GM19452 (cell line): ENCODE results near the gene PTPN12.
"Not testable (repeated sequence)": the region's sequence is repeated elsewhere in the genome, so short reads cannot be mapped to it uniquely, and the experiment has no call there.

ENCODE experiments used
- ATAC-seq: cut with Tn5 transposase; IDR thresholded peaks from one replicate; pipeline ENCODE4 v1.9.1; 2021; ENCODE audit not compliant: unreplicated experiment

Gene PTPN12

DNA sequence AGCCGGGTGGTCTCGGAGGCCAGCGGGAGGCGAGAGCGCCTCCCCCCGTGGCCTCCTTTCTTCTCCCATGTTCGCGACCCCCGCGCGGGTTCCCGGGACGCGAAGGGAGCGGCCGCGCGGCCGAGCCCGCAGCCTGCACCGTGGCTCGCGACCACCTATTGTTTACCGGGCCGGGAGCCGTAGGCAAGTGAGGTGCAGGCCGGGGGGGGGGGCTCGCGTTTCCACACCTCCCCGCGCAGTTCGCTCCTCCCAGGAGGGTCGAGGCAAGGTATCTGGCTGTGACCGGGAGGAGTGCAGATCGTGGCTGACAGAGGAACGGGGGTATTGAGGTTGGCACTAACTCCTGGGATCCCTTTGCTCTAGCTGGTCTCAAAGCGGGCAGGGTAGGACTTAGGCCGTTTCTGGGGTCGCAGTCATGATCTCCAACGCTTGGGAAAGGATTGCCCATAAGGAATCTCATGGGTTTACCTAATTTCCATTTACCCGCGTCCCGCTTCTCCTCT, 734 bp downstream of the PTPN12 start:
- no peak for ATAC-seq

DNA sequence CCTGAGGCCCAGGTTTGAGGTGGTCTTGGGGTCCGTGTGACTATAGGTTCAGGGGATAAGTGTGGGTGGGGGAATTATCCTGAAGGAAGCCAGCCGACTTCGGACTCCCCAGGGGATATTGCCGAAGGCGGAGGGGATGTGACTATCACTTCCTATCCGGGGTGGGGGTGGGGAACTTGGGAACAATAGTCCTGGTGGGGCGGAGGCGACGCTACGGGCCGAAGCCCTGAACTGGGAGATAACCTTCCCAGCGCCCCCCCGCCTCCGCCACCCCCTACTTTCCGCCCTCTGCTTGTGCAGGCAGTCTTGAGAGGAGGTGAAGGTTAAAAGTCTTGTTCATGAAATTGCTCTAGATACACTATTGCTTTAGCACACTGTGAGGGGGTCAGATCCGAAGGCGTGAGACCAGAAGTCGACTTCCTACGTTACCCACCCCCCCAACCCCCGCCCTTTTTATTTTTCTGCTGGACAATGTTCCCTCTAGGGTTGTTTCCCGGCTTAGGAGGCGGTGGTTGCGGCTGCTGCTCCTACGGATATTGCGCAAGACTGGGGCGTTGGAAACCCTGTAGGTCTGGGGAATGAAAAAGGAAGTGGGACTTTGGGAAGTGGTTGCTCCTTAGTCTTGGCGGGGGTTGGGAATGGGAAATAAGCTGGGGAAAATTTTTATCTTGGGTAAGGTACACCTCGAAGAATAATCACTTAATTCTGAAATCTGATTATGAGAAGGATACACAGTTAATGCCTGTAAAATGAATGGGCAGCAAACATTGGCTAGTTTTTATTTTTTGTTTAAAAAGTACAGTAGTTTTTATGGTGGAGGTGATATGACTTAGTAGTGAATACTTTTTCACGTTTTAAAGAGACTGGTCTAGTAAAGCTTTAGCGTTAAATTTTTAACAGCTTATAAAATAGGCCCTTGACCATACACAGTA, 1.5 kb downstream of the PTPN12 start:
- no peak for ATAC-seq

DNA sequence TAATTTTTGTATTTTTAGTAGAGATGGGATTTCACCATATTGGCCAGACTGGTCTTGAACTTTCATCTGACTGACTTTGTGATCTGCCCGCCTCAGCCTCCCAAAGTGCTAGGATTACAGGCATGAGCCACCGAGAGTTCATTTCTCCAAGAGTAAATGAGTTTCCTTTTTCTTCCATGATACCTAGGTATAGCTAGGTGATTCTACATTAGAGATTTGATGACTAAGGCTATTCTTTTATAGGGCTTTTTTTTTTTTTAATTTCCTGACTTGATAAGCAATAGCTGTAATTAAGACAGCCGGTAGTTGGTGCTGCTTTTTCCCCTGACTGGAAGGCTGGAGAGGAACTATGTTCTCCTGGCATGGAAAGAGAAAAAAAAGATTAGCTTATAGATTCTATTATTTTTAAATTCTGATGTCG, 3.3 kb downstream of the PTPN12 start:
- no peak for ATAC-seq

DNA sequence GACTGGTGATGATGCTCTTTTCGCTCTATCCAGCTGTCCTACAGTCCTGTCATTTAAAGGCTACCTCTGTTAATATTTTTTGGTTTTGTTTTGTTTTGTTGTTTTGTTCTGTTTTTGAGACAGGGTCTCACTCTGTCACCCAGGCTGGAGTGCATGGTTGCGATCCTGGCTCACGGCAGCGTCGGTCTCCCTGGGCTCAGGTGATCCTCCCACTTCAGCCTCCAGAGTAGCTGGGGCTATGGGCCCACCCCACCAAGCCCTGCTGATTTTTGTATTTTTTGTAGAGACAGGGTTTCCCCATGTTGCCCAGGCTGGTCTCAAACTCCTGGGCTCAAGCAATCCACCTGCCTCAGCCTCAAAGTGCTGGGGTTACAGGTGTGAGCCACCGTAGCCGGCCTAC, 3.9 kb downstream of the PTPN12 start:
- ATAC-seq, result not testable (repeated sequence)

DNA sequence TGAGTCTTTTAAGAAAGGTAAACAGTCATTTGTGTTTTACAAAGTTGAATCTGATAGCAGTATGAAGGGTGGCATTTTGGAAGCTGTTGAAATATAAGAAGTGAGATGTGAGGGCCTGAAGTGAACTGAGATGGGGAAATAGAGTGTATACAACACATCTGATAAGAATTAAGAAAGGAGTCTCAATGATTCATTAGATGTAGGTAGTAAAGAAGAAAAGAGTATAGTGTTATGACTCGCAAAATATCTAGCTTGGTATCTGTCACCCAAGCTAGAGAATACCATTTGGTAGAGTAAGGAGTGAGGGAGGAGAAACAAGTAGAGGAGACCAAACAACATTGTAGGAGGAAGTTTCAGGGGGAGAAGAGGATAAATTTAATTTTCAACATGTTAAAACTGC, 5.3 kb downstream of the PTPN12 start:
- ATAC-seq, result no peak

DNA sequence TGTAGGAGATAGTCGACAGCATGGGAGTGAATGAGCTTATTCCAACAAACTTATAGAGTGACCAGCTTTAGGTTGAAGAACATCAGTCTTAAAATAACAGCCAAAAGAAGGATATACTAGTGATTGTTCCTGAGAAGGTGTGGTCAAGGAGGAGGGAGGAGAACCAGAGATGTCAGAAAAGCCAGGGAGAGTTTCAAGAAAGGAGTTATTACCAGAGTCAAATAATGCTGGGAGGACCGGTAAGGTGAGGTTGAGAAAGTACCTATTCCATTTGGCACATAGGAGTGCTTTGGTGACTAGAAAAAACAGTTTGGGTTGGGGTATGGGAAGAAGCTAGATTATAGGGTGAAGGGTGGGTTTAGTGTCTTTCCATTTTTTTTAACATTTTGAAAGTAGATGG, 5.8 kb downstream of the PTPN12 start:
- ATAC-seq, result no peak

DNA sequence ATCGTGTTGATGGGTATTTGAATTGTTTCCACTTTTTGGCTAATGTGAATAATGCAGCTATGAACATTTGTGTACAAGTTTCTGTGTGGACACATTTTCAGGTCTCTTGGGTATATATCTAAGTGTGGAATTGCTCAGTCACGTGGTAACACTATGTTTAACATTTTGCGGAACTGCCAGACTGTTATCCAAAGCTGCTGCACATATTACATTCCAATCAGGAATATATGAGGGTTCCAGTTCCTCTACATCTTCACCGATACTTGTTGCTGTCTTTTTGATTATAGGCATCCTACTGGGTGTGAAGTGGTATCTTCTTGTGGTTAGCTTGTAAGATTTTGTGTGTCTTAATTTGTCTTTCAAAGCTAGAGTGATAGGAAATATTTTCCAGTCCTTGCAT, 6.8 kb downstream of the PTPN12 start:
- no peak for ATAC-seq

DNA sequence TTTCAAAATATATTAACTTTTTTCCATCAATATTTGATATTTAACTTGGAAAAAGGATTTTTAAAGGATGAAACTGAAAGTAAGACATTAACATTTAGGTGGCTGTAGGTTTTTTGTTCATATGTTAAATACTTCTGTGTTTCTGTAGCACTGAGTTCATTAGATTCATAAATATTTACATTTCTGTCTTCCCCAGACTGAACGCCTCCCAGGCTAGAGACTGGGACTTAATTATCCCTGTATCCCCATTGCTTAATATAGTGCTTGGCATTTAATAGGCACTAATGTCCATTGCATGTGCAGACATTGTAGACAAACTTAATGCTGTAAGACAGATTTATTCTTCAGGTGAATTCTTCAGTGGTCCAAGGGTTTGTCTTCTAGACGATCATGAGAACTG, 7.4 kb downstream of the PTPN12 start:
- no peak for ATAC-seq

DNA sequence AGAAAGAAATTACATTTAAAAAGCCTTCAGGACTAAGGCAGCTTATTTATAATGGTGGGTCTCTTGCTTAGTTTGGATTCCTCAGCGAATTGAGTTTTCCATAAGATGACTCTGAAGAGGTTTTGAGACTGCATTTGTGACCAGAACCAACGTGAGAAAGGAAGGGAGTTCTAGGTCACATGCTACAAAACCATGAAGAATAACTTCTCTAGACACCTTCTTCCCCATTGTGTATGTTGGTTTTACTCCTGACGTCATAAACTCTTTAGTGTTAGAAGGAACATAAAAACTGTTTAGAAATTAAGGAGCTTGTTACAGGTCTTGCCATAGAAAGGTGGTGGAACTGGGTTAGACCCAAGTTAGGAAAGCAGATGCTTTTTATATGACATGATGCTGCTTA, 11.1 kb downstream of the PTPN12 start:
- ATAC-seq, result no peak

DNA sequence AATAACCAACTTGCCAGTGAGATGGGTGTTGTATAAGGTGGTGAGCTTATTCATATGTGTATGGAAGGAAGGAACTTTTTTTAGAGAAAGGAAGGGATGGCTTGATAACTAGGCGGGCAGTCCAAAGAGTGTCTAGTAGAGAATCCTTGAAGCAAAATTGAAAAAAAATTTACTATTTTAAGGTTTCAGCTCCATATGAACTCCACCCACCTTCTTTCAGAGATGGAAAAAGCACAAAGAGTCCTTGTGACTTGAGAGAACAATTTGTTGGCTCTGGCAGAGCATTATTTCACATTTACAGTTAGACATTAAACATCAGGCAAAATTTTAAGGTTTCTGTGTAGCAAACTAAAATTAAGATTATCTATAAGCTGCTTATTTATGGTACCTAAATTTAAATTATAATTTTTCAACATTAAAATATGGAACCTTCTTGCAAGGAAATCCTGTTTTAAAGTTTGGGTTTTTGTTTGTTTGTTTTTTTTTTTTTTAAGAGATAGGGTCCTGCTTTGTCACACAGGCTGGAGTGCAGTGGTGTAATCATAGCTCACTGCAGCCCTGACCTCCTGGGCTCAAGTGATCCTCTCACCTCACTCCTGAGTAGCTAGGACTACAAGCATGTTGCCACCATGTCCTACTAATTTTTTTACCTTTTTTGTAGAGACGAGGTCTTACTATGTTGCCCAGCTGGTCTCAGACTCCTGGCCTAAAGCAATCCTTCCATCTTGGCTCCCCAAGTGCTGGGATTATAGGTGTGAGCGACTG, 12.2 kb downstream of the PTPN12 start:
- no peak for ATAC-seq

DNA sequence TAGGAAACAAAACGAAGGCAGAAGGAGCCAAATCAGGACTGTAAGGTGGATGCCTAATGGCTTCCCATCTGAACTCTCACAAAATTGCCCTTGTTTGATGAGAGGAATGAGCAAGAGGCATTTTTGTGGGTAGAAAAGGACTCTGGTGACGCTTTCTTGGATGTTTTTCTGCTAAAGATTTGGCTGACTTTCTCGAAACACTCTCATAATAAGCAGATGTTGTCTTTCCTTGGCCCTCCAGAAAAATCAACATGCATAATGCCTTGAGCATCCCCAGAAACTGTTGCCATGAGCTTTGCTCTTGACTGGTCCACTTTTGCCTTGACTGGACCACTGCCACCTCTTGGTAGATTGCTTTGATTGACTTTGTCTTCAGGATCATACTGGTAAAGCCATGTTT, 13.5 kb downstream of the PTPN12 start:
- ATAC-seq, result no peak

DNA sequence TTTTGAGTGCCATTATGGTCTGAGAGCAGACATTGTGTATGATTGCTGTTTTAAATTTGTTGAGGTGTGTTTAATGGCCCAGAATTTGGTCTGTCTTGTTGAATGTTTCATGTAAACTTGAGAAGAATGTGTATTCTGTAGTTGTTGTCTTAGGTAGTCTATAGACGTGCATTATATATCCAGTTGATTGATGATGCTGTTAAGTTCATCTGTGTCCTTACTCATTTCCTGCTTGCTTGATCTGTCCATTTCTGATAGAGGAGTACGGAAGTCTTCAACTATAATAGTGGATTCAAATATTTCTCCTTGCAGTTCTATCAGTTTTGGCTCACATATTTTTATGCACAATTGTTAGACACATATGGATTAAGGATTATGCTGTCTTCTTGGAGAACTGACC, 16.0 kb downstream of the PTPN12 start:
- ATAC-seq, result no peak

DNA sequence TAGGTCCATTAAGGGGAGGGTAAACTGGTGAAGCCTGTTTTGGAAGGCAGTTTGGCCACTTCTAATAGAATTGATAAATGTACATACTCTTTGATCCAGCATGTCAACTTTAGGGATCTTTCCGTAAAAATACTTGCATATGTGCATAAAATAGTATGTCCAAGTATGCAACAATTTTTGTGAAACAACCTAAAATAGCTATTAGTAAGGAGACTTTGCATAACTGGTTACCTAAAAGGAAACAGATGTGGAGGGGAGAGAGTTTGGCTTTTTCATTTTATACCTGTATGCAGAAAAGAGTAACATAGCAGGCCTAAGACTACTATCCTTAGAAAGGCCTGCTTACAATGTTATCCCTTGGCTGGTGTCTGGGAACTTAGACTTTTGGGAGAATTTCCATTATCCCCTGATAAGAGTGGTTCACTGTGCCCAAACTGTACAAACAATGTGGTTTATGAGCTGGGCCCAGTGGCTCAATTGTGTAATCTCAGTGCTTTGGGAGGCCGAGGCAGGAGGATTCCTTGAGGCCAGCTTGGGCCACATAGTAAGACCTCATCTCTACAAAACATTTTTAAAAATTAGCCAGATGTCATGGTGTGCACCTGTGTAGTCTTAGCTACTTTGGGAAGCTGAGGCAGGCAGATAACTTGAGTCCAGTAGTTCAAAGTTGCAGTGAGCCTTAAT, 21.3 kb downstream of the PTPN12 start:
- ATAC-seq, result no peak

DNA sequence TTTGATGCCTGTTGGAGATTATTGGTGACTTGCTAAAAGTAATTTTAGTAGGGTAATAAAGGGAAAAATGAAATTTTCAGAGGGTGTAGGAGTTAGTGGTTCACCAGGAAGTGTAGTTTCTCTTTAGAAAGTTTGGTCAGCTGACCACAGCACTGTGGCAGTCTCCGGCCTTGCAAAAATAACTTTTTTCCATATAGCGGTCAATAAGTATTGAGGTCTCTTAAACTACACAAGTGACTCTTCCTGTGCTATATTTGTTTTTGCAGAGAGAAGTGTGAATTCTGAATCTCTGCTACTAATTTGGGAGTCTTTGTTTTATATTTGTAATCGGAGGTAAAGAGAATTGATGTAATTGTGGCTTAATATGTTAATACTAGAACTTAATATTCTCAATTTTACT, 24.3 kb downstream of the PTPN12 start:
- ATAC-seq, result peak; percentile 81

DNA sequence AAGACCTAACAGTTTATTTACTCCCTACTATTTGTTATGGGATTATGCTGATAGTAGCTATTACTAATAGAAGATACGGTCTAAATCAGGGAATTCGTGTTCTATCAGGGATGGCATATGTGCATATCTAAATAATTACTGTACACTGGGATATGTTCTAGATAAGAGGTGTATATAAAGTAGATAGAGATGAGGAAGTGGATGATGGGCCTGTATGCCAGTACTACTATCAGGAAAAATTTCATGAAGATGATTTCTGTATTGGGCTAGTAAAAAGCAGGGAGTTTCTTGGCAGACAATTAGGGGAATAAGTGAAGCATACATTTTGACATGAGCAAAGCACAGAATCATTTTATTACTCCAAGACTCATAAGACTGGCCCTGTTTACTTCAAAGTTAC, 26.2 kb downstream of the PTPN12 start:
- ATAC-seq, result no peak

DNA sequence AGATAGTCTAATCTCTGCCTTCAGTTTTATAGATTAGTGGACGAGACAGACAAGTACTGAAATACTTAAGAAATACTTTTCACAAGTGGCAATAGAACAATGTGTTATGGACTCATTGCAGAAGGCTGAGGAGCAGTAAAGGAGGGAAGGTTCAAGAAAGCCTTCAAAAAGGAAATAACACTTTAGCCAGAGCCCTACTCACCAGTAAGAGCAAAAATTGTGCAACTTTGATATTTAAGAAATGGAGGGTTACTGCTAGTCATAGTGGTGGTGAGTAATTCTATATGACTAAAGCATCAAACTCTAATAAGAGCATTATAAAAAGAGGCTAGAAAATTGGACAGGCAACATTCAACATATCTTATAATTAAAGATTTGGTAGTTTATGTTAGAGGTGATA, 28.8 kb downstream of the PTPN12 start:
- no peak for ATAC-seq

DNA sequence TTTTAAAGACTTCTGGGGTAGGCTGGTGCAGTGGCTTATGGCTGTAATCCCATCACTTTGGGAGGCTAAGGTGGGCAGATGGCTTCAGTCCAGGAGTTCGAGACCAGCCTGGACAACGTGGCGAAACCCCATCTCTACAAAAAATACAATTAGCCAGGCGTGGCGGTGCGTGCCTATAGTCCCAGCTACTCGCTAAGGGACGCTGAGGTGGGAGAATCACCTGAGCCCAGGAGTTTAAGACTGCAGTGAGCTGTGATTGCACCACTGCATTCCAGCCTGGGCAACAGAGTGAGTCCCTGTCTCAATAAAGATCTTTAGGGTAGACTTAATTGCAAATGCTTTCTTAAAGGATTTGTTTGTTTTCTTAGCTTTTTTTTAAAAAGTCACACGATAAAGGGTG, 29.3 kb downstream of the PTPN12 start:
- ATAC-seq, result no peak

DNA sequence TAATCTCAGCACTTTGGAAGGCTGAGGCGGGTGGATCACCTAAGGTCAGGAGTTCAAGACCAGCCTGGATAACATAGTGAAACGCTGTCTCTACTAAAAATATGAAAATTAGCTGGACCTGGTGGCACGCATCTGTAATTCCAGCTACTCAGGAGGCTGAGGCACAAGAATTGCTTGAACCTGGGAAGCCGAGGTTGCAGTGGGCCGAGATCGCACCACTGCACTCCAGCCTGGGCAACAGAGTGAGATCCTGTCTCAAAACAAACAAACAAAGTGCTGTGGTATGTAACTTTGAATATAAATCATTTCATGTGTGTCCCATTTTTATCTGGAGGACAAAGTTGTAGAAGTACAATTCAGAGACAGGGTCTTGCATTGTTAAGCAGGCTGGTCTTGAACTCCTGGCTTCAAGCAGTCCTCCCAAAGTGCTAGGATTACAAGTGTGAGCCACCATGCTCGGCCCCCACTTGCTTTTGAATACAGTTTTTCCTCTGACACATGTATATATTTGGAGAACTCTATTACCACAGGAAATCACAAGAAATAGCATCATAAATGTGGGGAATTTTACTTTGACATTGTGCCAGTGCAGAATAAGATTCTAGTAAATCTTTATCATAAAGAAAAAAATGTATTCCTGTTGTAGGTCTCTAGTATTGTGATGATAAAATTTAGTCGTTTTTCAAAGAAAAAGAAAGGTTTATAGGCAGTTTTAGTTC, 32.6 kb downstream of the PTPN12 start:
- no peak for ATAC-seq

DNA sequence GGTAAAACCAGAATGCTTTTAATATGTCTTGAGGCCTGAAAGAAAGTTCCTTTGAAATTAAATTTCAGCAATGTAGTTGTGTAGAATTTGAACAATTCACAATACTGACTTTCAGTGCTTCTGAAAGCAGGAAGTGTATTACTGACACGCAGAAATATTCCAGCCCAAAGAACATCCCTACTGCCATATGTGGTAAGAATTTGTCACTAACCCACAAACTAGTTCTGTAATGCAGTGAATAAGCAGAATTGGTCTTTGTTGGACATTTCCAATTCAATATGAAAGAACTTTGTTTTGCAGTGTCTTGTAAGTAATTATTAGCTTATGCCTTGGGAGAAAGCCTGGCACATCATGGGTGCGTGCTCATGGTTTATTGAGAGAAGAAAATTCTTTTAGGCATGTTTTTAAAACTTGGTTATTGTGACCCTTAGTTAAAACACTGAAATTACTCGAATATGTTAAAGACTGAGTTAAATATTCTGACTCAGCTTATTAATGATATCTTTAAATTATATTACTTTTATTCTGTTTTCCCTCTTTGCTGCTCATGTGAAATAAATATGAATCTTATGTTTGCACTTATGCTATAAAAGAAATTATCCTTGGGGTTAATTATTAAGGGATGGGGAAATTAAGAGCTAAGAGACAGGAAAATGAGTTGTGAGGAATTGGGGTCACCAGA, 33.4 kb downstream of the PTPN12 start:
- ATAC-seq, result no peak

DNA sequence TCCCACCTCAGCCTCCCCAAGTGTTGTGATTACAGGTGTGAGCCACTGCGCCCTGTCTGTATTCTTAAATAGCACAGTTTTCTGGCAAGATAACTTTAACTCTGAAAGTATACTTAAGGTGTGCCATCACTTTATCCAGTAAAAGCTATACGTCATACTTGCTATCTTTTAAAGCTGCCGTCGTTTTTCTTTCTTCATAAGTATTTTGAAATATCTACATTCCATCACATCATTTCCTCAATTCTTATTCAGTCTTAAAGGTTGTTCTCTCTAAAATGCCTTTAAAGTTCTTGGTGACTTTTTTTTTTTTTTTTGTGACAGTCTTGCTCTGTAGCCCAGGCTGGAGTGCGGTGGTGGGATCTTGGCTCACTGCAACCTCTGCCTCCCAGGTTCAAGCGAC, 34.7 kb downstream of the PTPN12 start:
- ATAC-seq, result no peak
